SK-N-SH treated with all-trans-retinoic acid at 6 μM for 48 hours (cell line): ENCODE data around the gene OR5AN1.

Source experiments
- ATAC-seq: fragments of 200-7000 bp; cut with Tn5 transposase; 3 replicates; pipeline ENCODE4 v1.9.1; 2020; ENCODE audit warnings: mild to moderate bottlenecking, moderate library complexity
- ARNTL ChIP-seq: fragments of 450-650 bp; formaldehyde crosslinking; IDR thresholded peaks from 2 replicates; pipeline ENCODE4 v1.5.0; 2020; ENCODE audit warnings: low read depth, mild to moderate bottlenecking, moderate library complexity, borderline replicate concordance
- BACH2 ChIP-seq: fragments of 250-450 bp; sonication (Bioruptor Pico); IDR thresholded peaks from 2 replicates; pipeline ENCODE4 v1.9.0; 2021; ENCODE audit warnings: mild to moderate bottlenecking, borderline replicate concordance
- CREB5 ChIP-seq: fragments of 250-450 bp; sonication (Bioruptor Pico); IDR thresholded peaks from 2 replicates; pipeline ENCODE4 v1.5.1; 2020; ENCODE audit warnings: low read depth, mild to moderate bottlenecking, moderate library complexity
- CSDC2 ChIP-seq: fragments of 250-450 bp; sonication (Bioruptor Pico); IDR thresholded peaks from 2 replicates; pipeline ENCODE4 v1.5.0; 2020; ENCODE audit warnings: mild to moderate bottlenecking, moderate library complexity
- CSRNP3 ChIP-seq: fragments of 250-450 bp; sonication (Bioruptor Pico); IDR thresholded peaks from 2 replicates; pipeline ENCODE4 v1.5.1; 2021; ENCODE audit warnings: mild to moderate bottlenecking, moderate library complexity
- ESRRG ChIP-seq: fragments of 250-450 bp; sonication (Bioruptor Pico); IDR thresholded peaks from 2 replicates; pipeline ENCODE4 v1.6.1; 2021; ENCODE audit warnings: mild to moderate bottlenecking
- GLIS3 ChIP-seq: fragments of 250-450 bp; sonication (Bioruptor Pico); IDR thresholded peaks from 2 replicates; pipeline ENCODE4 v1.5.0; 2020; ENCODE audit warnings: mild to moderate bottlenecking, moderate library complexity
- ISL1 ChIP-seq: fragments of 250-450 bp; sonication (Bioruptor Pico); IDR thresholded peaks from 2 replicates; pipeline ENCODE4 v2.1.2; 2022; ENCODE audit warnings: mild to moderate bottlenecking, moderate library complexity
- OSR1 ChIP-seq: fragments of 250-450 bp; sonication (Bioruptor Pico); IDR thresholded peaks from 2 replicates; pipeline ENCODE4 v1.8.0; 2022; ENCODE audit warnings: moderate library complexity, mild to moderate bottlenecking, inconsistent platforms
- PATZ1 ChIP-seq: fragments of 250-450 bp; sonication (Bioruptor Pico); IDR thresholded peaks from 2 replicates; pipeline ENCODE4 v1.8.0; 2020; ENCODE audit warnings: mild to moderate bottlenecking, moderate library complexity, borderline replicate concordance
- PPARA ChIP-seq: fragments of 250-450 bp; sonication (Bioruptor Pico); IDR thresholded peaks from 2 replicates; pipeline ENCODE4 v1.5.0; 2020; ENCODE audit warnings: mild to moderate bottlenecking, borderline replicate concordance
- RARB ChIP-seq: fragments of 250-450 bp; sonication (Bioruptor Pico); IDR thresholded peaks from 2 replicates; pipeline ENCODE4 v1.8.0; 2021; ENCODE audit warnings: mild to moderate bottlenecking, moderate library complexity
- TCF4 ChIP-seq: fragments of 250-450 bp; sonication (Bioruptor Pico); IDR thresholded peaks from 2 replicates; pipeline ENCODE4 v1.8.0; 2021; ENCODE audit warnings: mild to moderate bottlenecking, moderate library complexity, borderline replicate concordance
- TOX ChIP-seq: fragments of 250-450 bp; sonication (Bioruptor Pico); IDR thresholded peaks from 2 replicates; pipeline ENCODE4 v1.8.0; 2021; ENCODE audit warnings: mild to moderate bottlenecking, moderate library complexity, borderline replicate concordance
- TSHZ2 ChIP-seq: fragments of 250-450 bp; sonication (Bioruptor Pico); IDR thresholded peaks from 2 replicates; pipeline ENCODE4 v1.5.0; 2020; ENCODE audit warnings: mild to moderate bottlenecking, moderate library complexity
- ZFP3 ChIP-seq: fragments of 250-450 bp; sonication (Bioruptor Pico); IDR thresholded peaks from 2 replicates; pipeline ENCODE4 v1.5.0; 2020; ENCODE audit warnings: mild to moderate bottlenecking, moderate library complexity
- ZFP30 ChIP-seq: fragments of 450-650 bp; formaldehyde crosslinking; IDR thresholded peaks from 2 replicates; pipeline ENCODE4 v1.5.0; 2022; ENCODE audit warnings: mild to moderate bottlenecking, moderate library complexity
- ZNF70 ChIP-seq: fragments of 450-650 bp; formaldehyde crosslinking; IDR thresholded peaks from 2 replicates; pipeline ENCODE4 v1.5.0; 2020; ENCODE audit warnings: mild to moderate bottlenecking, moderate library complexity
- ZNF8 ChIP-seq: fragments of 450-650 bp; formaldehyde crosslinking; IDR thresholded peaks from 2 replicates; pipeline ENCODE4 v1.5.0; 2020; ENCODE audit warnings: mild to moderate bottlenecking, moderate library complexity

OR5AN1 gene

GRCh38 chr11:59358595-59358994 lies at the start of gene OR5AN1:
Gene OR5AN1, plus strand, starts transcription at chr11:59358895. Its CDS starts 5,564 bp downstream, at chr11:59364459.
- ATAC-seq = no peak

GRCh38 chr11:59335001-59335400 lies 23.7 kb upstream of the OR5AN1 start:
- no peak for ATAC-seq
- TF ChIP-seq ZNF8 (CRISPR knock-in tag) (no peak), CREB5 (no peak), TOX (CRISPR knock-in tag) (no peak), CSRNP3 (no peak), CSDC2 (no peak), TCF4 (CRISPR knock-in tag) (no peak), TSHZ2 (CRISPR knock-in tag) (no peak), GLIS3 (CRISPR knock-in tag) (no peak), BACH2 (no peak), ZFP30 (no peak), OSR1 (CRISPR knock-in tag) (no peak), RARB (CRISPR knock-in tag) (no peak), ZFP3 (CRISPR knock-in tag) (no peak), ARNTL (CRISPR knock-in tag) (no peak), PPARA (no peak)
- TF ChIP-seq, all 23 proteins: peak for 0

More at GRCh38 chr11:59358595-59358994, at the start of gene OR5AN1:
- TF ChIP-seq PATZ1 = no peak
- TF ChIP-seq TCF4 (CRISPR knock-in tag) = no peak
- TF ChIP-seq ZNF8 (CRISPR knock-in tag) = no peak
- TF ChIP-seq ARNTL (CRISPR knock-in tag) = no peak
- TF ChIP-seq ISL1 (CRISPR knock-in tag) = no peak
- TF ChIP-seq, all 23 proteins: peak for 0

- no peak for TF ChIP-seq ZFP3 (CRISPR knock-in tag)
- TF ChIP-seq ZNF70 (CRISPR knock-in tag) = no peak
- TF ChIP-seq PATZ1 = no peak
- no peak for TF ChIP-seq OSR1 (CRISPR knock-in tag)
- no peak for TF ChIP-seq ESRRG (CRISPR knock-in tag)
- no peak for TF ChIP-seq TCF4 (CRISPR knock-in tag)
- no peak for ATAC-seq
These were observed 22.5 kb upstream of the OR5AN1 start for GRCh38 chr11:59336176-59336575.

GRCh38 chr11:59336931-59337330 lies 21.8 kb upstream of the OR5AN1 start:
- ATAC-seq = no peak
- TF ChIP-seq GLIS3 (CRISPR knock-in tag) (no peak), ZNF70 (CRISPR knock-in tag) (no peak), CREB5 (no peak), OSR1 (CRISPR knock-in tag) (no peak), ZFP3 (CRISPR knock-in tag) (no peak), TCF4 (CRISPR knock-in tag) (no peak), ZFP30 (no peak), TSHZ2 (CRISPR knock-in tag) (no peak), PATZ1 (no peak), TOX (CRISPR knock-in tag) (no peak)
